NCI-H128 (cell line): Measurements from ENCODE around the gene SELENOM.

Experiments used
- DNase-seq: peaks from one replicate; lab custom pipeline; 2025; ENCODE audit not compliant: unreplicated experiment; lab: John Stamatoyannopoulos, UW

SELENOM gene

DNA sequence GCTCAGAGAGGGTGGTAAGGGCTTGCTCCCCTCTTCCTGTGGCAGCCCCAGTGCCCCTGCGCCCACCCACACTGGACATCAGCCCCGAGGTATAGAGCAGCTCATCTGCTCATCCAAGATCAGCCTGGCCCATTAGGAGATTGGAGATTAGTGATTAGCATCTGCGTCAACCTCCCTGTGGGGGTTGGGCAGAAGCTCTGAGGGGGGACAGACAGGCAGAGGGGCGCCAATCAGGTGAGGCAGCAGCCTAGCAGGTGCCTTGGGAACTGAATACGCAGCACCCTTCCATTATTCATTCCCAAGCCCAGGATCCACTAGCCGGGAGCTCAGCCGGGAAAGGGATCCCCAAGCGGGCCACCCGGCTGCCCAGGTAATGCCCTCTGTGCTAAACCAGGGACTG, 15.2 kb downstream of the SELENOM start:
- DNase-seq, result no peak

DNA sequence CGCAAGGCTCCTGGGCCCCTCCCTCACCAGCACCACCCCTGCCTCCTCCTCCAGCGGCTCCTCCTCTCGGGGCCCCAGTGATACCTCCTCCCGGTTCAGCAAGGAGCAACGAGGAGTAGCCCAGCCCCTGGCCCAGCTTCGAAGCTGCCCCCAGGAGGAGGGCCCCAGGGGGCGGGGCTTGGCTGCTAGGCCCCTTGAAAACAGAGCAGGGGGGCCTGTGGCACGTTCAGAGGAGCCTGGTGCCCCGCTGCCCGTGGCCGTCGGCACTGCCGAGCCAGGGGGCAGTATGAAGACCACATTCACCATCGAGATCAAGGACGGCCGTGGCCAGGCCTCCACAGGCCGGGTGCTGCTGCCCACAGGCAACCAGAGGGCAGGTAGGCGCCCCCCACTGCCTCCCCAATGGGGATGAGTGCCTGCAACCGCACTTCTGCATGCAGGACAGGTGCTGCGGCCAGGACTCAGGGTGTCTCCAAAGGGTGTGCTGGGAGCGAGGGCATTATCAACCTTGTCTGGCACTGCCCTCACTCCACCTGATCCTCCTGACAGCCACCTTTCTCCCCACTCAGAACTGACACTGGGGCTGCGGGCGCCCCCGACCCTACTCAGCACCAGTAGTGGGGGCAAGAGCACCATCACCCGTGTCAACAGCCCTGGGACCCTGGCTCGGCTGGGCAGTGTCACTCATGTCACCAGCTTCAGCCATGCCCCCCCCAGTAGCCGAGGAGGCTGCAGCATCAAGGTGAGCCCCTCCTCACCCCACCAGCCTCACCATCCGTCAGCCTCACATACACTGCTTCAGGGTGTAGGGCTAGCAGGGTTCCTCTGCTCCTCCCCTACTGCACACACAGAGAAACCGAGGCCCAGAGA, 16.0 kb downstream of the SELENOM start:
- no peak for DNase-seq

DNA sequence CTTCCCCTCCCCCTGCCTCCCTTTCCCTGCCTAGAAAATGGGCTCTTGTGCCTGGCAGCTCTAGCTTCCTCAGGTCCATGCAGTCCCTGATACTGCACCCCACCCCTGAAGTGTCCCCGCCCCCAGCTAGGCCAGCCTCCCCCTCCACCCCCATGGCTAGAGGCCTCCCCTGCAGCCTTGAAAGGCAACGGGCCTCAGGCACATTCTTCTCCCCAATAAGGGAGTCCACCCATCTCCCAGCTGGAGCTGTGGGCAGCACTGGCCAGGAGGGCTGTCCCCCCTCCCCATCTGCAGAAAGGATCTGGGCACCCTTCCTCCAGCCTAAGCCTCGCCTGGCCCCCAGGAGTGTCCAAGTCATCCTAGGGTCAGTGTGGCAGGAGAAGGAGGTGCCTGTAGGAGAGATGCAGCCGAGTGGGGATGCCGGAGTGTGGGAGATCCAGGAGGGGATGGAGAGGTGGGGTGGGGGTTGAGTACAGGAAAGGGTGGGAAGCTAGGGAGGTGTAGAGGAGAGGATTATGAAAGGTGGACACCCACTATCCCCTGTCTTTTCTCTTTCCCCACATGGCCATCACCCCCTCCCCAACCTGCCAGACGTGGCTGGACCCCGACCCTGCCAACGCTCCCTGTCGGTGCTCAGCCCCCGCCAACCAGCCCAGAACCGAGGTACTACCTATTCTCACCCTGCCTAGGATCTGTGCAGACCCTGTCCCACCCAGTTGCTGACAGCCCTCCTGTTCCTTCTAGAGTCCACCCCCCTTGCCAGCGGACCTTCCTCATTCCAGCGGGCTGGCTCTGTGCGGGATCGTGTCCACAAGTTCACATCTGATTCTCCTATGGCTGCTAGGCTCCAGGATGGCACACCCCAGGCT, 16.9 kb downstream of the SELENOM start:
- no peak for DNase-seq

DNA sequence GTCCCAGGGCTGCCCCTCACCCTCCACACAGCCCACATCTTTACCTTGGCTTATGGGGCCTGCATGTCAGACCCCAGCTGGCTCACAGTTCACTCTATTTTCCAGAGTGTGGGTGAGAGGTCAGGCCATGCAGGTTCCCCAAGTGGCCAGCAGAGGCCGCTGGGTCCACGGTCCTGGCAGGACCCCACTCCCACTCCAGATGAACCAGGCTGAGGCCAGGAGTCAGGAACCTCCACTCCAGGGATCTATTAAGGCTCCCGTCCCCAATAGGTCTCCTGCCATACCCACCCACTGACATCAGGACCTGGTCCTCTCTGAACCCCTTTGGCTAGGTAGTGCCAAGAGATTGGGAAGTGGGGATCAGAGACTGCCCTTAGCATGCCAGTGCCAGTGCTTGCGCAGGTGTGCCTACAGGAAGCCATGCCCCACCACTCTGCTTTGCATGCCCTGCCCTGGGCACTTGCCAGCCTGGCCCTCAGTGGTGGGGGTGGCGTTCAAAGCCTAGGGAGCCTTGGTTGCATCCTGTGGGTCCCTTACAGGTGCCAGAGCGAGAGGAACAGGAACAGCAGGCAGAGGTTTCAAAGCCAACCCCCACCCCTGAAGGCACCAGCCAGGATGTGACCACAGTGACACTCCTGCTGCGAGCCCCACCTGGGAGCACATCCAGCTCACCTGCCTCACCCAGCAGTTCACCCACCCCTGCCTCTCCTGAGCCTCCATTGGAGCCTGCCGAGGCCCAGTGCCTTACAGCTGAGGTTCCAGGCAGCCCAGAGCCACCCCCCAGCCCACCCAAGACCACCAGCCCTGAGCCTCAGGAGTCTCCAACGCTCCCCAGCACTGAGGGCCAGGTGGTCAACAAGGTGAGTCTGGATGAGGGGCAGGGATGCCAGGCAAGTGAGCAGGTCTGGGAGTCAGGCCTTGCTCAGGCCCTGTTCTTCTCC, 17.9 kb downstream of the SELENOM start:
- no peak for DNase-seq

DNA sequence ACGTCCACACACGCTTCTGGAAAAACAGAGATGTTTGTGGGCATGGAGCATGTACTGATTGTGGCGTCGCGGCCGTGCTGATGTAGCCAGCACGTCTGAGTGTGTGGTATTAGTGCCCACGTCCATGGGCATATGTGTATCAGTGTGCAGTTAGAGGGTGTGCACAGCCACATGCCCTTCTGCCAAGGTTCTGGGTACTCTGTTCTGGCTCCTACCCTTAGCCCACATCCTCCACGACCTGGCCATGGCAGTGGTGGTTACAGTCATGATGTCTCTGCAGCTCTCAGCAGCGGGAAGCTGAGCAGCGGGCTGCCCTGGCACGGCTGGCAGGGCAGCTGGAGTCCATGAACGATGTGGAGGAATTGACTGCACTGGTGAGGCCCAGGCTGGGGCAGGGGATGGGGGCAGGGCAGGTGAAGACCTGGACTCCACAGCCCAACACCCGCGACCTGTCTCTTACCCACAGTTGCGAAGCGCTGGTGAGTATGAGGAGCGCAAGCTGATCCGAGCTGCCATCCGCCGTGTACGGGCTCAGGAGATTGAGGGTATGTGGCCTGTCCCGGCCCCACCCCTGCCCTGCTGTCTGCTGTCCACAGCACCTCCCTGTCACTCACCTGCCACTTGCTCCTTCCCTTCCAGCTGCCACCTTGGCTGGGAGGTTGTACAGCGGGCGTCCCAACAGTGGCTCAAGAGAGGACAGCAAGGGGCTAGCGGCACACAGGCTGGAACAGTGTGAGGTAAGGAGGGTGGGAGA, 19.0 kb downstream of the SELENOM start:
- DNase-seq, result no peak

DNA sequence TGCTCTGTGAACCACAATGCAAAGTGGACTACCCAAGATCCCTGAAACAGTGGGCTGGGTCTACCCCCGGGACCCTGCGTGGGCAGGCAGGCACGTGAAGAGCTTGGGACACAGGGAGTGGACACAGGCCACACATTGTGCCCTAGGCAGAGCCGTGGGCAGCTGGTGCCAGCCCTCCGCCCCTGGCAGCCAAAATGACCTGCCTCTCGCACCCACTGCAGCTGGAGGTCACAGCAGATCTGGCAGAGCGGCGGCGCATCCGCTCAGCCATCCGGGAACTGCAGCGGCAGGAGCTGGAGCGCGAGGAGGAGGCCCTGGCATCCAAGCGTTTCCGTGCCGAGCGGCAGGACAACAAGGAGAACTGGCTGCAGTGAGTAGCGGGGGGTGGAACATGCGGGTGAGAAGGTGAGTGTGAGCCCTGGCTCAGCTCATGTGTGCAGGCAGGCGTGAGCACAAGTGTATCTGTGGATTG, 19.6 kb downstream of the SELENOM start:
- DNase-seq, result no peak

DNA sequence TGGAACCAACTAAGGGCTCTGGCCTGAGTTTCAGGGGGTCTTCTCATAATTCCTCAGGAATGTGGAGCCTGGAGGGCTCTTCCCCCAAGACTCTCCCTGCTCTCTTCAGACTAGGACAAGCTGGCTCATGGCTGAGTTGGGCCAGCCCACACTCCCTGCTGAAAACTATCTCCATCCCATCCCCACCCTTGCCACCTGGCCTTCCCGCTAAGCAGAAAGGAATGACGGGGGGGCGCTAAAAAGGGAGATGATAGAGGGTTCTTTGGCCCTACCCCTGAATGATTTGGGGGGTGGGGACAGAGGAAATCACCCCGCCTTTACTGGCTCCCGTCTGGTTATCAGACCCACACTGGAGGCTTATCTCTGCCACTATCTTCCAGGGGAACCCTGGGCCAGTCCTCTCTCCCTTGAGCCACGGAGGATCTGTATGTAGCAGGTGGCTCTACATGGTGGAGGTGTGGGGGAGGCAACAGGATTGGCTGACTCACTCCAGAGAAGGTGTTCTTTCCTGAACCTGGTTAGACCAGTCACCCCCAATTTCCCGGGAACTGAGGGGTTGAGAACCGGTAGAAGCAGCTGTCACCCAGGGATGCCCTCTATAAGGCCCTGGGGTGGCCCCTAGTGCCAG, 20.6 kb downstream of the SELENOM start:
- DNase-seq, result no peak

DNA sequence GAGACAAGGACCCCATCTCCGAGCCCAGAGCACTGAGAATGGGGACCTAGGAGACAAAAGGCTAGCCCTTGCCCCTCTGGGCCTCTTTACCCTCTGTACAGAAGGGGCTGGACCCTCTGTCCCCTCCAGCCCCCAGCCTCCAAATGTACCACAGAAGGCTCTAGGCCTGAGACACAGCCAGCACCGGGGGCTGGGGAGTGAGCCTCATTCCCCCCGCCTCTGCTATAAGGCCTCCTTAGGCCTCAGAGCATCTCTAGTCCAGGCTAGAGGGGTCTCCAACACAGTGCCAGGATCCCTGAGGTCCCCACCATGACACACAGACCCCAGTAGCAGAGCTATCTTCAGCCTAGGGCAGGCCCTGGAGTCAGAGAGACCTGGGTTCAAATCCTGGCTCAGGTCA, 21.4 kb downstream of the SELENOM start:
- no peak for DNase-seq

DNA sequence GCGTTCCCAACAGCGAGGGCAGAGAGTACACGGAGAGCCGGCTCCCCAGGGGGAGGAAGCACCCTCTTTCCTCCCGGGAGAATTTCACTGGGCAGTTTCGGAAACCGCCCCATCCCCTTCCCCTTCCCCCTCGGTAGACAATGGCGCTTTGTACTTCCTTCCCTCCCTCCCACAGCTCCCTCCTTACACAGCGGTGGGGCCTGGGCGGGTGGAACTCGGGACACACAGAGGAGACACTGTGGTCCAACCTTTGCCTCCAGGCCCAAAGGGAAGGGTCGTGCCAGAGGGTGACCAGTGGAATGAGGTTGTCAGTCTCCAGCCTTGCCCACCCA, 21.9 kb downstream of the SELENOM start:
- DNase-seq, result no peak

DNA sequence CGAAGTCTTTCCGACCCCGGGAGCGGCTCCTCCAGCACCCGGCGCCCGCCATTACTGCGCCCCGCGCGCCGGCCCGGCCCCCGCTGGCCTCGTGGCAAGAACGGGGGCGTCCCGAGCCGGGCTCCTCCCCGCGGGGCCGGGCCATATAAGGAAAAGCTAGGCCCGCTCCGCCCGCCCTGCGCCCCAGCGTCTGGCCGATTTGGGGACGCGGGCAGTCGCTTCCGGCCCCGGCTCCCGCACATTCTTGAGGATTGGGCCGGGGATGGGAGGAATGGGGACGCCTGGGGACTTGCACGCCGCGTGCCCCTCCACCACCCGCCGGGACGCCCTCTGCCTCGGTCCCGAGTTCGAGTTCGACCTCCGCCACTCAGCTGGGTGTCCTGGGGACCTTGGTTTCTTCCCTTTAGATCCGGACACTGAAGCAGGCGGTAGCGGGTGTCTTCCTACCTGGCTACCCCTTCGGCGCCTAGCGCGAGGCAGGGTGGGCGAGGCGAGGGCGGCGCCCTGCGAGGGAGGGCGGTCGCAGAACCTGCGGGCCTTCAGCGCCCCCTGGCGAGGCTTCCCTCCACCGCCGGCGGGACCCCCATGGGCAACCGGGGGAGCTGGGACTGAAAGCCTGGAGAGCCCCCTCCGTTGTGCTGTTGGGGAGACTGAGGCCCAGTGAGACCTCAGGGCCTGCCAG, 22.4 kb downstream of the SELENOM start:
- DNase-seq, result no peak

DNA sequence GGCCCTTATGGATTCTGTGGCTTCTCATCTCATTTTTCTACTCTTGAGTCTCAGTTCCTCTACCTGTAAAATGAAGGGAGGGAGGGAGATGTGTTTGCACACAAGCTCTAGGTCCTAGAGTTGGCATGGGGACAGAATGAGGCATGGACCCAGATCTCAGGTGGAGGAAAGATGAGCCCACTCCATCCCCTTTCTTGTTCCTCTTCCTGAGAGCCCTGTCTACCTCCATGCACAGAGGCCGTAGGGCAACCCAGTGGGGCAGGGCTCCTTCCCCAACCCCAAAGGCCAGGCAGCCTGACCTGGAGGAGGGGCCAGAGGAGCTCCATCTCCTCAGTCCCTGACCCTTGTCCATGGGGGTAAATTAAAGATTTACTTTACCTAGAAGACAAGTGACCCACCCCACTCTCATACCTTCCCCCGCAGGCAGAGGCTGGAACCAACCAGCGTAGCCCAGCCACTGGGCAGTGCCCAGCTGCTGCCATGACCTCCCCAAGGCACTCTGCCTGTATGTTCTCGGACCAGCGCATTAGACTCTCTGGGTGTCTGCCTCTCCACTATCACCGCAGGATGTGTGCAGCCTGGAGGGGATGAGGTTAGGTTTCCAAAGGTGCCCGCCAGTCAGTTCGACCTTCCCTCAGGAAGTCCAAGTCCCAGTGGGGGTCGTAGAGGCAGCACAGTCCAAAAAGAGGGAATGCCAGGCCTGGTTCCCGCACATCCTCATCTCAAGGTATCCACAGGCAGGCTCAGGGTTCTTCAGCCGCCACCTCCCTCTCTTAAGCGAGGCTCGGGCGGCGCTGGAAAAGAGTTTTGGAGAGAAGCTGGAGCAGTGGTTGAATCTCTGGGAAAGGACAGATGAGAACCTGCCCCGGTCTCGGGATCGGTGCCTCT, 23.2 kb downstream of the SELENOM start:
- DNase-seq, result no peak

DNA sequence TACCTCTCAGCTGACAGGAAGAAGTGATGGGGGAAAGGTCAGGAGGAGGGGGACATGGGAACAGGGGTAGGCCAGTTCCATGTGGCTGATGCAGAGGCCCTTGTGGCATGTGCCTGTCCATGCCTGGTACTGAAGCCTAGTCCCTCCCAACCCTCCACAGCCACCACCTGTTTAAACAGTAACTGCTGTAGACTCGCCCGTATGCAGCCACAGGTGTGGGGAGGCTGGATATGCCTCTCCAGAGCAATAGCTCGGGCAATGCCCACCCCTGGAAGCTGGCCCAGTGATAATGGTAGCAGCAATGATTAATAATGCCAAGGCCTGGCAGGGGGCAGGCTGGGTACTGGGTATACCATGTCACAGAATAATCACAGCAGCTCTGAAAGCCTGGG, 24.0 kb downstream of the SELENOM start:
- peak; percentile 41 for DNase-seq

DNA sequence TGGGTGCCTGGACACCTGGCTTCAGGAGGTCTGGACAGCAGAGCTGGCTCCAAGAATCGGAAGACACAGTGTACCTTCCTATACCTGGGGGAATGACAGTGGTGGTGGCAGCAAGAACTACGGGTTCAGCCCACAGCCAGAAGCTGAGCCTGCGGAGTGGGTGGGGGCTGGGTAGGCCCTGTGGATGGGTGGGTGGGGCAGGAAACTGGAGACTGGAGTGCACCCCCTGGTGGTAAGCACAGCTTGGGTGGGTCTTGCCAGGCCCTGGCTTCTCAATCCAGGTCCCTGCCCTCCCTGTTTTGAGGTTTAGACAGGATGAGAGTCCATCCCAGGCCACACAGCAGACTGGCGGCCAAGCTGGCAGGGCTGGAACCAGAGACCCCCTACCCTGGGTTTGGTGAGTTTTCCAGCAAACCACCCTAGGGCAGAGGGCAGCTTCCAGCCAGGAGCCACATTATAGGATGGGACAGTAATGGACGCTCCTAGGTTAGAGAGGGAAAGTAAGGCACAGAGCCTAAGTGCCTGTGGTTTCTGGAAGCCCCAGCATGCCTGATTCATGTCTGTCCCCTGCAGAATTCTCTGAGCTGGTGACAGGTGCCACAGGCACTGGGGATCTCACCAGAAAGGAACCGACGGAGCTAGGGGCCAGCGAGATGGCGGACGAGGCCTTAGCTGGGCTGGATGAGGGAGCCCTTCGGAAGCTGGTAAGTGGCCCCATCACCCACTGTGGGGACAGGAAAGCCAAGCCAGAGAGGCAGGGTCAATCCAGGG, 24.6 kb downstream of the SELENOM start:
- no peak for DNase-seq

DNA sequence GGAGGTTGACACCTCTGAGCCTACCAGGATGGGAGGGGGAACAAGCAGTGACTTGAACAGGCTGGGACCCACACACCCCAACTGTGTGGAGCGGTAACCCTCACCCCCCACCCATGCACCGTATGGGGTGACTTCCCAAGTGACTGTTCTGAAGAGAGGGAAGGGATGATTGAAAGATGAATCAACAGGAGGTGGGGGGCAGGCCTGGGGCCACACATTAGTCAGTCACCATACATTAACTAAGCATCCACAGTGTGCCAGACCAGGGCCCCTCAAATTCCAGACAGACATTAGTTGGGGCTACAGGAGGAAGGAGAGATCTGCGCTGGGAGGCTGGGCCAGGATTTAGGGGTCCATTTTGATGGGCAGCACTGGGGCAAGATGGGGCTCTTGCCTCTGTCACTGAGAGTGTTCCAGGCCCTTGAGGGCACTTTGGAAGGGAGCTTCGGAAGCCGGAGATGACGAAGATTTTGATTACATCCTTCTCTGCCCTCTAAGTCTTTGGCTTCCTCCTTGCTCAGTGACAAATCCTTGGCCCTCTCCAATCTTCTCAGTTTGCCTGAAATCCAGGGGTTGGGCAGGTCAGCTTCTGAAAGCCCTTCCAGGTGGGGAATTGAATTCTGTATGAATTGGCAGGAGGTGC, 25.3 kb downstream of the SELENOM start:
- no peak for DNase-seq

DNA sequence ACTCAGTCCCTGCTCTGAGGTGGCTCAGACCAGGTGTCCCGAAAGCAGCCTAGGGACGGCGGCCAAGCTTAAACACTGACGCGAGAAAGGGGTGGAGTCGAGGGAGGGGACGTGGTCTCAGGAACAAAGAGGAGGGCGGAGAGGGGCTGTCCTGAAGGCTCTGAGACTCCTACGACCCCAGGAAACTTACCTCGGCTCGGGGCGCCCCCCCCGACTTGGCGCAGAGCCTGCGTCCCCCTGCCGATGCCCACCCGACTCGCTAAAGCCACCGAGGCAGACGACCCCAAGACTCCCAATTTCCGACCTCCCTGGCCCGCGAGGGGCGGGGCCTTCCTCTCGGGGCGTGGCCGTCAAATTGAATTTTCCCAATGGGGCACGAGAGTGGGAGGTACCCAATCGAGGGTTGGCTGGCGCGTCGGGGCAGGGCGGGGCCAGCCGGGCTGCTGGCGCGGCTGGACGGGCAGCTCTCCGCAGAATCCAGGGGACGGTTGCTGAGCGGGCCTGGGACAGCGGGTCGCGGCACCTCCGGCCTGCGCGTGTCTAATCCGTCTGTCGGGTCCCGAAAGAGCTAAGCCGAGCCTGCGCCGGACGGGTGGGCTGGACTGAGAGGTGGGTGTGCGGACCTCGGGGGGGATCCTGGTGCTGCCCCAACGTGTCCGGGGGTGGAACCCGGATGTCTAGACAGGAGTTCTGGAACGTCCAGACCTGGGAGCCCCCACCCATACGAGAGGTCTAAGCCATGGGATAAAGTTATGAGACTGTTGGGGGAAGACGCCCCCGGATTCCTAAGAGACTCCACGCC, 26.3 kb downstream of the SELENOM start, which contains the start of gene SMTN:
SMTN (plus strand) TSS at position 471 of the 802 bp plus-strand sequence. CDS start 1,941 bp downstream, outside the sequence.
- peak; percentile 74 for DNase-seq
